Activated T-helper 1 cell treated with anti-CD3 and anti-CD28 coated beads, Interleukin-2, amount 50 U/mL, for 16 hours (primary cell): ENCODE measurements around the gene ZNF100.
"Not testable (repeated sequence)": the region's sequence is repeated elsewhere in the genome, so short reads cannot be mapped to it uniquely, and the experiment has no call there.

Source experiments
- DNase-seq, 2 donors: peaks; one replicate each; pipeline ENCODE4 v3.0.0-alpha.2; 2020; ENCODE audit warnings: low read depth in 1 of 2, low spot score in 1 of 2

ZNF100 gene

GRCh38 chr19:21705393-21705792 is 62.0 kb downstream of the ZNF100 start:
- no peak for DNase-seq

- no peak for DNase-seq
These were observed 63.1 kb downstream of the ZNF100 start for GRCh38 chr19:21704320-21704719.

- no peak for DNase-seq
These were observed 68.2 kb downstream of the ZNF100 start for GRCh38 chr19:21699197-21699596.

GRCh38 chr19:21698215-21698614 is 69.2 kb downstream of the ZNF100 start:
- no peak for DNase-seq

GRCh38 chr19:21697698-21698097 is 69.7 kb downstream of the ZNF100 start:
- DNase-seq = no peak

- DNase-seq = no peak
These were observed 73.0 kb downstream of the ZNF100 start for GRCh38 chr19:21694171-21694906.

GRCh38 chr19:21693399-21693798 is 74.0 kb downstream of the ZNF100 start:
- DNase-seq = no peak

- no peak for DNase-seq
These were observed 75.7 kb downstream of the ZNF100 start for GRCh38 chr19:21691661-21692060.

- DNase-seq = no peak
These were observed 78.9 kb downstream of the ZNF100 start for GRCh38 chr19:21688464-21688863.

GRCh38 chr19:21680671-21681070 is 86.7 kb downstream of the ZNF100 start:
- no peak for DNase-seq

GRCh38 chr19:21680026-21680425 is 87.4 kb downstream of the ZNF100 start:
- no peak for DNase-seq

- no peak for DNase-seq
These were observed 89.5 kb downstream of the ZNF100 start for GRCh38 chr19:21677696-21678418.

- DNase-seq = no peak
These were observed 92.9 kb downstream of the ZNF100 start for GRCh38 chr19:21674454-21674853.

- not testable (repeated sequence) for DNase-seq
These were observed 93.9 kb downstream of the ZNF100 start for GRCh38 chr19:21673479-21673878.
